Measurements from ENCODE around the gene SCAANT1.

GRCh38 chr3:63905731-63906620, 6.2 kb downstream of the SCAANT1 start:
- TF ChIP-seq CTCF (IDR thresholded peaks at IDR 0.05; ENCODE audit: low read depth, low read length) (no peak), EZH2phosphoT487 (IDR thresholded peaks at IDR 0.05; ENCODE audit: low read depth) (no peak)
